C4-2B (cell line): ENCODE measurements around the gene KIF26B.

Experiments
- H3K27ac ChIP-seq: fragments of 450-650 bp; 2 replicates; pipeline ENCODE4 v1.5.1; 2017
- CTCF ChIP-seq: fragments of 450-650 bp; conservative IDR thresholded peaks from 2 replicates; pipeline ENCODE4 v1.5.1; 2017; ENCODE audit warnings: mild to moderate bottlenecking
- ZFX ChIP-seq: fragments of 450-650 bp; IDR thresholded peaks from 2 replicates; pipeline ENCODE4 v1.6.1; 2017

The KIF26B gene

GRCh38 chr1:245469734-245470133 lies 314.9 kb downstream of the KIF26B start:
- H3K27ac ChIP-seq, result no peak overlapping the region
- TF ChIP-seq CTCF (no peak), ZFX (no peak)

- no peak overlapping the region for H3K27ac ChIP-seq
- TF ChIP-seq CTCF (no peak), ZFX (no peak)
Measured at GRCh38 chr1:245475126-245475525, 320.3 kb downstream of the KIF26B start.

GRCh38 chr1:245475961-245476516 lies 321.3 kb downstream of the KIF26B start:
- H3K27ac ChIP-seq, result no peak overlapping the region
- TF ChIP-seq ZFX (no peak), CTCF (no peak)

GRCh38 chr1:245477941-245478340 lies 323.2 kb downstream of the KIF26B start:
- TF ChIP-seq CTCF (no peak), ZFX (no peak)
- no peak overlapping the region for H3K27ac ChIP-seq

GRCh38 chr1:245480393-245481120 lies 325.8 kb downstream of the KIF26B start:
- TF ChIP-seq CTCF, result no peak
- TF ChIP-seq ZFX, result no peak
- H3K27ac ChIP-seq, result no peak overlapping the region

GRCh38 chr1:245481261-245481660 lies 326.5 kb downstream of the KIF26B start:
- H3K27ac ChIP-seq, result no peak overlapping the region
- no peak for TF ChIP-seq ZFX
- TF ChIP-seq CTCF, result no peak

GRCh38 chr1:245483247-245483646 lies 328.5 kb downstream of the KIF26B start:
- TF ChIP-seq ZFX, result no peak
- no peak for TF ChIP-seq CTCF
- H3K27ac ChIP-seq, result no peak overlapping the region
